ENCODE data around the gene PAX8. TPM values are rescaled to one million over a fixed set of nuclear protein-coding genes. Genes with fewer than 3 reads are reported as not detected.
A peak's percentile ranks its signal among the peaks of the same experiment; 100 is the strongest.

PAX8 gene
- total RNA-seq, 1 donor from 2014 or later, result 118 TPM

DNA sequence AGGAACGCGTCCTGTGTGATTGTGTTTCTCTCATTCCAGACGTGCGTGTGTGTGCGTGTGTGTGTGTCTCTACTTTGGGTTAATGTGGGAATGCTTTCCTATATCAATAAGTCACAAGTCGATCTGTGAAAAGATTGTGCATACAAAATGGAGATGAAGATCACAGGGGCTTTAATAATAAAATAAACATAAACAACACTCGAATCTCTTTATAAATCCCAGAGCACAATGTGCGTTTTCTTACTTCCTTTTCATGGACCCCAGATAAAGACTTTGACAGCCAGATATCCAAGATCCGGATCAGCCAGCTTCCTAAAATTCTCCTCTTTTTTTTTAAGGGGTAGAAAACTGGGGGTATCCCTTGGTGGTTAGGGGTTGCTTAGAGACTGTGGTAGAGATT lies 4.7 kb downstream of the PAX8 start:
- no peaks in the 10 kb centered on the region for H3K27me3 ChIP-seq (ENCODE audit: control insufficient read depth, insufficient read depth, low read length)
- TF ChIP-seq, protein P1, sequence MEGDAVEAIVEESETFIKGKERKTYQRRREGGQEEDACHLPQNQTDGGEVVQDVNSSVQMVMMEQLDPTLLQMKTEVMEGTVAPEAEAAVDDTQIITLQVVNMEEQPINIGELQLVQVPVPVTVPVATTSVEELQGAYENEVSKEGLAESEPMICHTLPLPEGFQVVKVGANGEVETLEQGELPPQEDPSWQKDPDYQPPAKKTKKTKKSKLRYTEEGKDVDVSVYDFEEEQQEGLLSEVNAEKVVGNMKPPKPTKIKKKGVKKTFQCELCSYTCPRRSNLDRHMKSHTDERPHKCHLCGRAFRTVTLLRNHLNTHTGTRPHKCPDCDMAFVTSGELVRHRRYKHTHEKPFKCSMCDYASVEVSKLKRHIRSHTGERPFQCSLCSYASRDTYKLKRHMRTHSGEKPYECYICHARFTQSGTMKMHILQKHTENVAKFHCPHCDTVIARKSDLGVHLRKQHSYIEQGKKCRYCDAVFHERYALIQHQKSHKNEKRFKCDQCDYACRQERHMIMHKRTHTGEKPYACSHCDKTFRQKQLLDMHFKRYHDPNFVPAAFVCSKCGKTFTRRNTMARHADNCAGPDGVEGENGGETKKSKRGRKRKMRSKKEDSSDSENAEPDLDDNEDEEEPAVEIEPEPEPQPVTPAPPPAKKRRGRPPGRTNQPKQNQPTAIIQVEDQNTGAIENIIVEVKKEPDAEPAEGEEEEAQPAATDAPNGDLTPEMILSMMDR (IDR thresholded peaks at IDR 0.05; ENCODE audit: insufficient read depth, low read length, poor library complexity, severe bottlenecking), result no peak

GRCh38 chr2:113273027-113273551 lies 5.6 kb downstream of the PAX8 start:
- TF ChIP-seq, protein P1 (IDR thresholded peaks at IDR 0.05; ENCODE audit: insufficient read depth, low read length, poor library complexity, severe bottlenecking), result peak; percentile 43
- no peaks in the 10 kb centered on the region for H3K27me3 ChIP-seq (ENCODE audit: control insufficient read depth, insufficient read depth, low read length)
- DNase-seq (ENCODE audit: low read depth), result peak; percentile 35
- H3K36me3 ChIP-seq (ENCODE audit: control insufficient read depth, insufficient read depth, low read length), result peaks cover 2% of the 10 kb centered on the region
- peak overlapping the region; percentile 15 for H3K4me3 ChIP-seq (ENCODE audit: low read depth, low read length)

More for the DNA sequence above, 4.7 kb downstream of the PAX8 start:
- peak overlapping the region; percentile 82 for H3K4me3 ChIP-seq (ENCODE audit: low read depth, low read length)
- H3K36me3 ChIP-seq (ENCODE audit: control insufficient read depth, insufficient read depth, low read length), result peaks cover 2% of the 10 kb centered on the region
- no peak for DNase-seq (ENCODE audit: low read depth)

DNA sequence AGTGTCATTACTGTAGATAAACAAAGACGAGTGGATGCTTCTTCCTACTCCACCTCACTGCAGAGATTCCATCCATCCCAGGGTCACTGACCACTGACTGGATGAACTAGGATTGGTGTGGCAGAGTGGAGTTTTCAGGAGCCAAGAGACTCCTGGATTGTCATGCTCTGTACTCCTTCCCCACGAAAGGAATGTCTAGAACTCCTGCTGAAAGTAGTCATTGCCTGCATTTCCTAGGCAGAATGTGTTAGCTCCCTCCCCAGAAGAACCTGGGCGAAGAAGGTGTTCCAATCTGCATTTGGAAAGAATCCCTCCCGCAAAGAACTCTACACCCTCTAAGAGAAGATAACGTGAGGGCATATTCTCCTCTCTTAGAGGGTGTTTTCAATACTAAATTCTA lies 6.2 kb downstream of the PAX8 start:
- Histone ChIP-seq H3K27me3 (ENCODE audit: control insufficient read depth, insufficient read depth, low read length) (no peaks in the 10 kb centered on the region), H3K36me3 (ENCODE audit: control insufficient read depth, insufficient read depth, low read length) (peaks cover 3% of the 10 kb centered on the region), H3K4me3 (ENCODE audit: low read depth, low read length) (no peak overlapping the region)
- DNase-seq (ENCODE audit: low read depth), result no peak
- TF ChIP-seq, protein P1 (IDR thresholded peaks at IDR 0.05; ENCODE audit: insufficient read depth, low read length, poor library complexity, severe bottlenecking), result no peak

- Histone ChIP-seq H3K36me3 (ENCODE audit: control insufficient read depth, insufficient read depth, low read length) (peaks cover 3% of the 10 kb centered on the region), H3K27me3 (ENCODE audit: control insufficient read depth, insufficient read depth, low read length) (no peaks in the 10 kb centered on the region), H3K4me3 (ENCODE audit: low read depth, low read length) (no peak overlapping the region)
- no peak for DNase-seq (ENCODE audit: low read depth)
- TF ChIP-seq, protein P1 (IDR thresholded peaks at IDR 0.05; ENCODE audit: insufficient read depth, low read length, poor library complexity, severe bottlenecking), result no peak
Measured at GRCh38 chr2:113268621-113269360, 9.9 kb downstream of the PAX8 start.

DNA sequence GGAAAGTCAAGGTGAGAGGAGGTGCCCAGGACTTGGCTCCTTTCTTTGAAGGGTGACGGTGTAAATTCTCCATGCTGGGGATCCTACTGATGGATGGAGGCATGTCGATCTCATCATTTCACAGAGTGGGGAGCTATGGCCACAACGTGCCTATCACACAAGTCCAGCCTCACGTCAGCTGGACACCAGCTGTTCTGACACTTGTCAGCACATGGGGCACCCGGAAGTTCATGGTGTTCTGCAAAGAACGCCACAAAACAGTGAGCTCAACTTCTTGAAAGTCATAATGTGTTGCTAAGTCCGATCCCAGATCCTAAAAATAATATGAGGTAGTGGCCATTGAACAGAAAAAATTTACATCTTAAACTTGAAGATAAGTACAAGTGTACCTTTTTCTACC lies 12.3 kb downstream of the PAX8 start:
- TF ChIP-seq, protein P1 (IDR thresholded peaks at IDR 0.05; ENCODE audit: insufficient read depth, low read length, poor library complexity, severe bottlenecking), result no peak

More for the DNA sequence above, 12.3 kb downstream of the PAX8 start:
- Histone ChIP-seq H3K36me3 (ENCODE audit: control insufficient read depth, insufficient read depth, low read length) (peaks cover 4% of the 10 kb centered on the region), H3K27me3 (ENCODE audit: control insufficient read depth, insufficient read depth, low read length) (no peaks in the 10 kb centered on the region), H3K4me3 (ENCODE audit: low read depth, low read length) (no peak overlapping the region)
- DNase-seq (ENCODE audit: low read depth), result no peak

Measured in kidney epithelial cell (primary cell).